ENCODE data around the gene MYO3B.

Gene MYO3B

DNA sequence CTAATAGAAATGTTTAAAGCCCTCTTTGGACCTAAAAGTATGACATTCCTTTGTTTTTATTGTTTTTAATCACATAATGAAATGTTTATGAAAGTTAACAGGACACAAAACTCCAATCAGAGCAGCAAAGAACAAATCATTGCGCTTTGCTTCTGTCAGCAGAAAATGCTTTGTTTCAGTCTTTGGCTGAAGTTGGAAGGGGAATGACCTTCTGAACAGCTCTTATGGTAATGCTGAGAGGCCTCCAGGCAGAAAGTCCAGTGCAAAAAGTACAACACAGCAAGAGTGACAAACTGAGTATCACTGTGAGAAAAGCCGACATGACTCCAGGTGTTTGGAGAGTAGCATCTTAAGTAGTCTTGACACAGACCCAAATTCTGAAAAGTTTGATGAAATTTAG lies 389.5 kb downstream of the MYO3B start:
- no peak for DNase-seq (ENCODE audit: low read depth)
- no peak overlapping the region for H3K4me3 ChIP-seq (ENCODE audit: low read depth, low read length)
- TF ChIP-seq, protein P1, sequence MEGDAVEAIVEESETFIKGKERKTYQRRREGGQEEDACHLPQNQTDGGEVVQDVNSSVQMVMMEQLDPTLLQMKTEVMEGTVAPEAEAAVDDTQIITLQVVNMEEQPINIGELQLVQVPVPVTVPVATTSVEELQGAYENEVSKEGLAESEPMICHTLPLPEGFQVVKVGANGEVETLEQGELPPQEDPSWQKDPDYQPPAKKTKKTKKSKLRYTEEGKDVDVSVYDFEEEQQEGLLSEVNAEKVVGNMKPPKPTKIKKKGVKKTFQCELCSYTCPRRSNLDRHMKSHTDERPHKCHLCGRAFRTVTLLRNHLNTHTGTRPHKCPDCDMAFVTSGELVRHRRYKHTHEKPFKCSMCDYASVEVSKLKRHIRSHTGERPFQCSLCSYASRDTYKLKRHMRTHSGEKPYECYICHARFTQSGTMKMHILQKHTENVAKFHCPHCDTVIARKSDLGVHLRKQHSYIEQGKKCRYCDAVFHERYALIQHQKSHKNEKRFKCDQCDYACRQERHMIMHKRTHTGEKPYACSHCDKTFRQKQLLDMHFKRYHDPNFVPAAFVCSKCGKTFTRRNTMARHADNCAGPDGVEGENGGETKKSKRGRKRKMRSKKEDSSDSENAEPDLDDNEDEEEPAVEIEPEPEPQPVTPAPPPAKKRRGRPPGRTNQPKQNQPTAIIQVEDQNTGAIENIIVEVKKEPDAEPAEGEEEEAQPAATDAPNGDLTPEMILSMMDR (IDR thresholded peaks at IDR 0.05; ENCODE audit: low read depth, low read length, missing control alignments), result no peak

DNA sequence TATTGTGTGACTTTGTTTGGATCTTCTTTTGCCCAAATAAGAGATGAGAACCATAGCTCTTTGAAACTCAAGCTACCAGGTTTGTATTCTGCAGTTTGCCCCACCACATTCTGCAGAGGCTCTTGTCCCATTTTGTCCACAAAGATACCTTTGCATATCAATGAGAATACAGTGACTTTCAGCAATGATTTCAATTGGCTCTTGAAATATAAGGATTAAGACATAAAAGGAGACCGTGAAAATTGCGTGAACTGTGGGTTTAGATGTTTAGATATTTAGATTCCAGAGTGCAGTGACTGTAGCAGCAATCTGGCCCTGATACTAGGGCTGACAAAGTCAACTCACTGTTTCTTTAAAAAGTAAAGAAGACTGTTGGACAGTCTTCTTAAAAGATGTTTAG lies 390.6 kb downstream of the MYO3B start:
- DNase-seq (ENCODE audit: low read depth), result no peak
- no peak overlapping the region for H3K4me3 ChIP-seq (ENCODE audit: low read depth, low read length)
- TF ChIP-seq, protein P1 (IDR thresholded peaks at IDR 0.05; ENCODE audit: low read depth, low read length, missing control alignments), result no peak

DNA sequence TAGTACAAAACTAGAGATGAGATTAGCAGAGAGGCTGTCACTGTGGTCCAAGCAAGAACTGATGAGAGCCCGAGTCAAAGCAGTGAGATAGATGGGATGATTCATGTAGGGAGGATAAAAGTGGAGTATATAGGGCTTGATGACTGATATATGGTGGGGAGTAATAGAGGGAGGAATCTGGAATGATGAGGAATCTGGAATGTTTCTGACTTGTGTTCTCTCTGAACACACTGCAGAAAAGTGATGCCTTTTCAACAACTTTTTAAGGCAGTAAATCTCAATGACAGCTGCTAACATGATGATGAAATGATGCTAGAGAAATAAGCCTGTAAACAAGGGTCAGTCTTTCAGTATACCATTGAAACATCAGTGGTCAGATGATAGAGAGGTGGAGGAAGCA lies 393.7 kb downstream of the MYO3B start:
- no peak overlapping the region for H3K4me3 ChIP-seq (ENCODE audit: low read depth, low read length)
- TF ChIP-seq, protein P1 (IDR thresholded peaks at IDR 0.05; ENCODE audit: low read depth, low read length, missing control alignments), result no peak
- DNase-seq (ENCODE audit: low read depth), result no peak

DNA sequence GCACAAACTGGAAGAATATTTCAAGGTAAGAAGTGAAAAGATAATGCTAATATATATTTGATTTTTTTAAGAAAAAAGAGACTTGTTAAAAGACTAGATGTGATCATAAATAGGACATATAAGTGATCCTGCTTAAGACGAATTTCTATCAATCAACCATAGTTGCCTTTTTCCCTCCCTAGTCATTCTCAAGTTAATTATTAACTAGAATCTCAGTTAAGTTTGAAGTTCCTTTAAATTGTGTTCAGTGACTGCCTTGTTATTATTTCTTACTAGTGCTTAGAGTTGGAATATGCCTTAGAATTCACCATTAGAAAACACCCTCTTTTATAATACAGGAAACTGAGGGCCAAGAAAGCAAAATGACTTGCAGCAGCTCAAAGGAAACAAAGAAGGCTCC lies 395.7 kb downstream of the MYO3B start:
- no peak for DNase-seq (ENCODE audit: low read depth)
- H3K4me3 ChIP-seq (ENCODE audit: low read depth, low read length), result no peak overlapping the region
- TF ChIP-seq, protein P1 (IDR thresholded peaks at IDR 0.05; ENCODE audit: low read depth, low read length, missing control alignments), result no peak

DNA sequence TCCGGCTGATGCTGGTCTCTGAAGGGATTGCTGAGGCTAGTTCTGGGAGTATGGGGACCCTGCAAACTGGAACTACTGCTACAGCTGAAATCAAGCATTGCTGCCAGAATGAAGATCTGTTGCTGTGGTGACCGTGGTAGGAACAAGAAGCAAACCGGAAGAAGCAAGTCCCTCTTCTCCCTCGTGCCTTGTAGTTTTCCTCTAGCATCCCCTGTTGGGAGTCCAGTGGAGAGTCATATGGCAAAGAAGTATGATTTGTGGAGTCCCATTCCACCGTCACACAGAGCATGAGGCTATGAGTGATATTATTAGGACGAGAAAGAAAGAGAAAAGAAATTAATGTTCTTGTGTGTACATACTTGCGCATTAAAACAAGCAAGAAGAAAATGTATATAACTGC lies 398.3 kb downstream of the MYO3B start:
- DNase-seq (ENCODE audit: low read depth), result no peak
- TF ChIP-seq, protein P1 (IDR thresholded peaks at IDR 0.05; ENCODE audit: low read depth, low read length, missing control alignments), result no peak
- no peak overlapping the region for H3K4me3 ChIP-seq (ENCODE audit: low read depth, low read length)

DNA sequence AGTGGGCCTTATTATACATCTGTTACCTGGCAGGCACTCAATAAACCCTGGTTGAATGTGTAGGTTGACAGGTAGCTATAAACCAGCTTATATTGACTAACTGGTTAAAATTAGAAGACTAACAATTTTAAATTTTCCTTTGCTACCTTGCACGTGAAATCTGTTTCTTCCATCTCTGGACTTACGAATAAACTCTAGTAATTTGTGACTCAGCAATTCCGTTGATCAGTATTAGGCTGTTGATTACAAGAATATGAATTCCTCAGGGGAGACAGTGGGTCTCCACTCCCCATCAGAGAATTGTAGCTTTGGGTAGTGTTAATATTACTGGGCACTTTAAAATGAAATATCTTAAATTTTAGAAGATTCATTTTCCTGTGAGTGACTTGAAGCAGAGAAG lies 399.4 kb downstream of the MYO3B start:
- TF ChIP-seq, protein P1 (IDR thresholded peaks at IDR 0.05; ENCODE audit: low read depth, low read length, missing control alignments), result no peak
- DNase-seq (ENCODE audit: low read depth), result no peak
- H3K4me3 ChIP-seq (ENCODE audit: low read depth, low read length), result no peak overlapping the region

DNA sequence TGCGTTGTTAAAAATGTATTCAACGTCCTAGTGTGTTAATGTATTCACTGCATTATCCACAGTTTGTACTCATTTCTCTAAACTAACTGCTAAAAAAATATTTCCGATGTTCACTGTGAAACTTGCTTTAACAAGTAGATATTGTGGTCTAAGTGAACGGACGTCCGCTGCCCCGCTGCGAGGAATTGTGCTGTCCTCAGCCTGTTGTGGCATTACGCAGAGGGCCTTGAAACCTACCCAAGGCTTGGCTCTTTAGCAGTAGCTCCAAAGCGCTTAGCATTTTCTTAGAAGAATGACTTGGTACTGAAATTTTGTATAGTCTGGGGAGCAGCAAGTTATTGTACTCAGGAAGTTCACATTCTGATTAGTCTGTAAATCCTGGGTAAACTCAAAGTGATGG lies 400.7 kb downstream of the MYO3B start:
- no peak for DNase-seq (ENCODE audit: low read depth)
- no peak overlapping the region for H3K4me3 ChIP-seq (ENCODE audit: low read depth, low read length)
- TF ChIP-seq, protein P1 (IDR thresholded peaks at IDR 0.05; ENCODE audit: low read depth, low read length, missing control alignments), result no peak
